ENCODE data around the gene CLEC4E.
A peak's percentile ranks its signal among the peaks of the same experiment; 100 is the strongest.
"Not testable (repeated sequence)": the region's sequence is repeated elsewhere in the genome, so short reads cannot be mapped to it uniquely, and the experiment has no call there.

CLEC4E gene, protein sequence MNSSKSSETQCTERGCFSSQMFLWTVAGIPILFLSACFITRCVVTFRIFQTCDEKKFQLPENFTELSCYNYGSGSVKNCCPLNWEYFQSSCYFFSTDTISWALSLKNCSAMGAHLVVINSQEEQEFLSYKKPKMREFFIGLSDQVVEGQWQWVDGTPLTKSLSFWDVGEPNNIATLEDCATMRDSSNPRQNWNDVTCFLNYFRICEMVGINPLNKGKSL

GRCh38 chr12:8540831-8541230, at the start of gene CLEC4E:
TSS of gene CLEC4E (minus strand) at chr12:8540905. CDS start at chr12:8540797, 108 bp downstream.
- H3K27ac ChIP-seq = peak within 1 kb of the TSS in 4 of 21 experiments; percentile 0 to 47 (median 24)
- H3K4me3 ChIP-seq = peak within 1 kb of the TSS in 1 of 7 experiments; percentile 2

DNA sequence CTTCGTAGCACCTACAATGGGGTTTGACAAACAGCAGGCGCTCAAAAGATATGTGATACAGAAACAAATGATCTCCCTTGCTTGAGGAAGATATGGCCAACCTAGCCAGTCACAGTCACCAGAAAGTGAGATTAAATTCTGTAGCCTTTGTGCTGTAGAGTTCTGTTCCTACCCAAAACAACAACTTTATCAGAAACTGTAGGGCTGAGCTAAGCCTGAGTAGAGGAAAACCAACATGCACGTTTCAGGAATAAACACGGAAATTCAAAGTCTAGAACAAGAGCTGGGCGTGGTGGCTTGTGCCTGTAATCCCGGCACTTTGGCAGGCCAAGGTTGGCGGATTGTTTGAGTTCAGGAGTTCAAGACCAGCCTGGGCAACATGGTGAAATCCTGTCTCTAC, 49.0 kb upstream of the CLEC4E start:
- Histone ChIP-seq H3K4me3 (no peak overlapping the region), H3K27ac (no peak overlapping the region)

GRCh38 chr12:8584478-8584877, 43.8 kb upstream of the CLEC4E start:
- H3K27ac ChIP-seq, H3K4me3 ChIP-seq: not testable (repeated sequence)

DNA sequence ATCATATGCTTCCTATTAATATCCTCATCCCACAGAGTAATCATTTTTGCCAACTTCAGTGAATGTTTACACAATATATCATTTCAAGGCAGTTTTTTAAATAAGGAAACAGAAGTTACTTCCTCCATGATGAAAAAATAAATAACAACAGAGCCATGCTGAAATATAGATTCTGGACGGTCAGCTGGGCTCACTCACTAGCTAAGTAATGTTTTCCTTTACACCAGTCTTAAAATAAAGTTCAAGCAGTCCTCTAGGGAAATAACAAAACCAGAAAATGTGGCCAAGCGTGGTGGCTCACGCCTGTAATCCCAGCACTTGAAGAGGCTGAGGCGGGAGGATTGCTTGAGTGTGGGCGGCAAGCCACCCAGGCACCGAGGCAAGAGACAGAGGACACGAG, 43.3 kb upstream of the CLEC4E start:
- H3K4me3 ChIP-seq = no peak overlapping the region
- no peak overlapping the region for H3K27ac ChIP-seq

DNA sequence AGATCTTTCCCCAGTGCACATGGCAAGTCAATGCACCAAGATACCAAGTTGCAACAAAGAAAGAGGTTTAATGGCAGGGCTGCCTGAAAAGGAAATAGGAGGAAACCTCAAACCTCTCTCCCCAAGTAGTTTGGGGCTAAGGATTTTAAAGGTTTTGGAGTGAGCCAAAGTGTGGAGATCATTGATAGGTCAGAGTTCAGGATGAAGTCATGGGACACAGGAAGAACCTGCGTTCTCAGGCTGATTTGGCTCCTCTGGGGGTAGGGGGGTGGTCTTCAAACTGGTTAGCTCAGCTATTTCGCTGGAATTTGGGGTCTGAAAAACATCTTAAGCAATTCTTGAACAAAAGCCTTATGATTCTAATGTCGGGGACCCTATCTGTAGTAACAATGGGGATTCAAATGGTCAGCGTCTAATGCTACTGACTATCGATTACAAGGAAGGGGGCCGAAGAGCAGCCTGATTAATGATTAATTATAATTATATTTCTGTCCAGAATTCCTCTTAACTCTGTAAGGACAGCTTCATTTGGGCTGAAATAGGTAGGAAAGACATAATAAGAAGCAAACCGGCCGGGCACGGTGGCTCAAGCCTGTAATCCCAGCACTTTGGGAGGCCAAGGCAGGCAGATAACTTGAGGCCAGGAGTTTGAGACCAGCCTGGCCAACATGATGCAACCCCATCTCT, 40.5 kb upstream of the CLEC4E start:
- H3K4me3 ChIP-seq = no peak overlapping the region
- H3K27ac ChIP-seq = no peak overlapping the region

- Histone ChIP-seq H3K4me3 (no peak overlapping the region), H3K27ac (no peak overlapping the region)
Measured at GRCh38 chr12:8577879-8578278, 37.2 kb upstream of the CLEC4E start.

DNA sequence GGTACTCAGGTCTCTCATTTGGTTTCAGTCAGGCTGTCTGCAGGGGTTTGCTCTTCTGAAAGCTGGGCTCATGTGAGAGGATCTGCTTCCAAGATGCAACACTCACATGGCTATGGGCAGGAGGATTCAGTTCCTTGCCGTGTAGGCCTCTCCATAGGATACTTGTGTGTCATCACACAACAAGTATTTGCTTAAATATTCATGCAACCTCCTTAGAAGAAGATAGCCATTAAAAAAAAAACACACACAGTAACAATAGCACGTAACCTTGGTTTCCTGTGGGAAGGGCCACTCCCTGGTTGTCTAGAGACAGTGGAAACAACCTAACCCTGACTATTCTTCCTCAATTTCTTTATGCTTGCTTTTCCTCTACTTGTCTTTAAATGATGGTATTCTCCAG, 31.8 kb upstream of the CLEC4E start:
- no peak overlapping the region for H3K4me3 ChIP-seq
- no peak overlapping the region for H3K27ac ChIP-seq

DNA sequence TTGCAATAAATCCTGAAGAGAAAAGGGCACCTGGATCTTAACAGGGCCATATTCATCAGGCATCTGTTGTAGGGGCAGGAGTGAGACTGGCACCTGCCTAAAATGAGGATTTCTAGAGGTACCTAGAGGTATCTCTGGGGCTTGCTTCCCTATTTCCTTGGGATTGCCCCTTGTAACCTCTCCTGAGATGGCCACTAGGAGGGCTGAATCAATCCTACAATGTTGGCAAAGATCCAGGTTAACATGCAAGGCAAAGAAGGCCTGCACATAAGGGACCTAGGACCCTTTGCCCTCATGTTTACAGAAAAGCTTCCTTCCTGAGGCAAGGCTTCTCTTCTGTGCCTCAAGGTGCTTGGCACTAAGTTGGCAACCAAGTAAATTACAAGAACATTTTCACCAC, 25.8 kb upstream of the CLEC4E start:
- Histone ChIP-seq H3K27ac (peak overlapping the region in 1 of 21 experiments; percentile 59), H3K4me3 (no peak overlapping the region)

- not testable (repeated sequence) for H3K27ac ChIP-seq, H3K4me3 ChIP-seq
Measured at GRCh38 chr12:8566052-8566451, 25.3 kb upstream of the CLEC4E start.

- Histone ChIP-seq H3K4me3 (no peak overlapping the region), H3K27ac (no peak overlapping the region)
Measured at GRCh38 chr12:8564656-8565055, 24.0 kb upstream of the CLEC4E start.

DNA sequence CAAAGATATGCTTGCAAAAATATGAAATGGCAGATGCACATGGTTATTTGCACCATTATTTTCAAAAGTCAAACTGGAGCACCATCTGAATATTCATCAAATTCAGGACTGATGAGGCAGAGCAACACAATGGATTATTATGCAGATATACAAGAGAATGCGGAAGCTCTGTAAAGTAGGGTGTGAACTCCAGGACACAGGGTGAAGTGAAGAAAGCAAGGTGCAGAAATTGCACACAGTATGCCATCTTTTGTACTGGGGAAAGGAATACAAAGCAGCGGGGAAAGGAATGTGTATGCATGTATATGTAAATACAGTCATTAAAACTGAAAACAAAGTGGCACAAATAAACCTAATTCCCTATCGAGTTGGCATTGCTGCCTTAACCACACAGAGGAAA, 22.7 kb upstream of the CLEC4E start:
- H3K4me3 ChIP-seq = no peak overlapping the region

DNA sequence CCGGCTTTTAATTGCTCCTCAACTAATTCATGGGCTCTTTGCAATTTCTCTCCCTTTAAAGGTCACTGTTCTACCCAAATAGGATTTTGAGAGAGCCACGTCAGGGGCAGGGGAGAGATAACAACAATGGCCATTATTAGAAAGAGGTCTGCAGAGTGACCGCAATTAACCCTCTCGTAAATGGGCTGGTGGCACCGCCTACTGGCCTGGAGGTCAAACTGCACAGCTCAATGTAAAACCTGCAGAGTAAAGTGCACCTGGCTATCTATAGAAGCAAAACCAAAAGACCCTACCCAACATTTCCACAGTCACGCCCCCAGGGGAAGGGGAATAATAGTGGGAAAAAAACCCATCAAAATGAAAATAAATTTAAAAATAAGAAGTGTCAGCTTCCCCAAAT, 21.6 kb upstream of the CLEC4E start:
- Histone ChIP-seq H3K4me3 (no peak overlapping the region), H3K27ac (no peak overlapping the region)

More for the DNA sequence above, 22.7 kb upstream of the CLEC4E start:
- H3K27ac ChIP-seq = no peak overlapping the region

DNA sequence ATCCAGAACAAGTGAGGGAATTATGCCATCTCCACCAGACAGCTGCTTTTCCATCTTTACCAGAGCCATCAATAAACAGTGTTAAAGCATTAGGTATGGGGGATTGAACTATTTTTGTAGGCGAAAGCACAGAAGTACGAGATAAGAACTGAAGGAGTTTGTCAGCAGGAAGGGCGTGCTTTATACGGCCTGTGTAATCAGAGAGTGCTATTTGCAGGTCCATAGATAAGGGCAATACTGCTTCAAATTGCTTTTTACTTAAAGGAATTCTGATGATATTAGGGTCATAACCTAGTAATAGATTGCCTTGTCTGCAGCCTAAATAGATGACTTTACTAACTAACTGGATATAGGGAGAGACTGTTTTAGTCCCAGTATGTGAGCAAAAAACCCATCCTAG, 20.3 kb upstream of the CLEC4E start:
- H3K4me3 ChIP-seq = no peak overlapping the region

GRCh38 chr12:8559676-8560075, 19.0 kb upstream of the CLEC4E start:
- no peak overlapping the region for H3K4me3 ChIP-seq

More for the DNA sequence above, 20.3 kb upstream of the CLEC4E start:
- H3K27ac ChIP-seq = no peak overlapping the region

GRCh38 chr12:8556531-8557097, 15.9 kb upstream of the CLEC4E start:
- H3K4me3 ChIP-seq = no peak overlapping the region
- no peak overlapping the region for H3K27ac ChIP-seq

More at GRCh38 chr12:8559676-8560075, 19.0 kb upstream of the CLEC4E start:
- no peak overlapping the region for H3K27ac ChIP-seq

DNA sequence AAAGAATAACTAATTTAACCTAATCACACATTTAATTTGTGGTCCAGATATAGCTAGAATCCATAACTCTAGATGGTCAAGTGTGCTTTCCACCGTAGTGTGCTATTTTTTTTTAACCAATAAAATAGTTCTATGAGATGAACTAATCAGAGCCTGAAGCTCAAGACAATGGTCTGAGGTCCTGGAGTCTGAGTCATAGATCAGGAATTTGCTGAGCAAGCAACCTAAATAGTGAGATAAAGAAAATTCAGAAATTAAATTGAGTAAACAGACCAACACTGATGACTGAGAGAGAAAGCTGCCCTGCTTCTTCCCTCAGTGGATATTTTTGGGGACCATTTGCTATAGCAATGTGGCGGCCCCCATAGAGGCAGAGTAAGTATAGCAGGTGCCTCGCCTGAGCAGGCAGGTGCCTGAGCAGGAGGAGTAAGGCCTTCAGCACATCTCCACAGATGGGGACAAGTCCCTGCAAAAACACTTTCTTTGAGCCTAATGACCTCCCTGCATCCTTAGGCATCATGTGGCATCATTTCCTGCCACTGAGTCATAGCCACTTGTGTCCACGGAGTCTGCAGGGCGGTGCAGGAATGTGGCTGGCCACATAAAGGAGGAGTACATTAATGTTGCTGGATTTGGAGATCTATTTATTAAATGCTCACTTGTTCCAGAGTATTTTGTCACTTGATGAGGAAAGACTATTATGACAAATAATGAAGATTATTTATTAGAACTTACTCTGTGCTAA, 13.9 kb upstream of the CLEC4E start:
- Histone ChIP-seq H3K4me3 (no peak overlapping the region), H3K27ac (no peak overlapping the region)

DNA sequence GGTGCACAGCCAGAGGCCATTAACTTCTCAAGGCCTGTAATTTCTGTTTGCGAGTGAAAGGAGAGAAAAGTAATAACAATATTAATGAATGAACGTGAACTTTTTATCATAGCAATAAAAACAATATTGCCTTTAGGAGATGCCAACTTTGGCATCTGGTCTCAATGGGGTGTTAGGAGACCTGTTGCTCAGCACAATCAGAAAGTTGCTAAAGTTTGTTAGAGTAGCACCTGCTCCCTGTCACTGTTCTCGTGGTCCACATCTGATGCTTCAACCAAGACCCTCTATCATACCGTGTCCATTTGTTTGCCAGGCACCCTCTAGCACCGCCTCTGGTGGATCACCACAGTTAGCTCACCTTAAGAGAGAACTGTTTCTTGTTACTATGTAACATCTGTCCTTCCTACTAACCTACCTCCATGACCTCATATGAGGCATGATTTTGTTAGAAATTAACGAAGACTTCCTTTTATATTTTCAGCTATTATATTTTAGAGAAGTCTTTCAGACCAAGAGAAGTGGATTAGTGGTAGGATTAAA, 12.5 kb upstream of the CLEC4E start:
- H3K4me3 ChIP-seq = no peak overlapping the region

GRCh38 chr12:8549381-8549780, 8.7 kb upstream of the CLEC4E start:
- no peak overlapping the region for H3K4me3 ChIP-seq

More for the DNA sequence above, 12.5 kb upstream of the CLEC4E start:
- no peak overlapping the region for H3K27ac ChIP-seq

GRCh38 chr12:8548192-8548591, 7.5 kb upstream of the CLEC4E start:
- Histone ChIP-seq H3K4me3 (no peak overlapping the region), H3K27ac (no peak overlapping the region)

More at GRCh38 chr12:8549381-8549780, 8.7 kb upstream of the CLEC4E start:
- no peak overlapping the region for H3K27ac ChIP-seq

GRCh38 chr12:8547645-8548044, 6.9 kb upstream of the CLEC4E start:
- H3K4me3 ChIP-seq = no peak overlapping the region
- no peak overlapping the region for H3K27ac ChIP-seq

All from skin epidermis (tissue), 12 donors.